Activated CD4-positive, alpha-beta T cell treated with anti-CD3 and anti-CD28 coated beads, Interleukin-2, amount 50 U/mL, for 1 hour (primary cell): ENCODE data around the gene GPR25.
"Not testable (repeated sequence)": the region's sequence is repeated elsewhere in the genome, so short reads cannot be mapped to it uniquely, and the experiment has no call there.

ENCODE experiments used
- DNase-seq: peaks from one replicate; pipeline ENCODE4 v3.0.0-alpha.2; 2020

GPR25 gene

GRCh38 chr1:200895801-200896530, 23.2 kb downstream of the GPR25 start:
- no peak for DNase-seq

GRCh38 chr1:200896531-200897196, 23.9 kb downstream of the GPR25 start:
- DNase-seq = no peak

- no peak for DNase-seq
These were observed 24.5 kb downstream of the GPR25 start for GRCh38 chr1:200897259-200897658.

- DNase-seq = no peak
These were observed 26.2 kb downstream of the GPR25 start for GRCh38 chr1:200899015-200899386.

GRCh38 chr1:200899451-200899915, 26.7 kb downstream of the GPR25 start:
- no peak for DNase-seq

GRCh38 chr1:200899954-200900867, 27.4 kb downstream of the GPR25 start:
- no peak for DNase-seq

- DNase-seq = no peak
These were observed 28.1 kb downstream of the GPR25 start for GRCh38 chr1:200900877-200901276.

GRCh38 chr1:200901350-200901749, 28.6 kb downstream of the GPR25 start:
- no peak for DNase-seq

- DNase-seq = no peak
These were observed 29.1 kb downstream of the GPR25 start for GRCh38 chr1:200901796-200902444.

GRCh38 chr1:200903793-200904192, 31.0 kb downstream of the GPR25 start:
- DNase-seq = no peak

GRCh38 chr1:200904772-200905171, 32.0 kb downstream of the GPR25 start:
- DNase-seq = no peak

- no peak for DNase-seq
These were observed 32.8 kb downstream of the GPR25 start for GRCh38 chr1:200905411-200906052.

- no peak for DNase-seq
These were observed 33.7 kb downstream of the GPR25 start for GRCh38 chr1:200906491-200906890.

- DNase-seq = no peak
These were observed 34.9 kb downstream of the GPR25 start for GRCh38 chr1:200907611-200908097.

GRCh38 chr1:200908191-200908868, 35.5 kb downstream of the GPR25 start:
- DNase-seq = no peak

- DNase-seq = no peak
These were observed 36.3 kb downstream of the GPR25 start for GRCh38 chr1:200909071-200909470.

- no peak for DNase-seq
These were observed 37.0 kb downstream of the GPR25 start for GRCh38 chr1:200909757-200910239.

GRCh38 chr1:200911361-200911760, 38.6 kb downstream of the GPR25 start:
- DNase-seq = no peak

GRCh38 chr1:200911936-200912335, 39.2 kb downstream of the GPR25 start:
- DNase-seq = not testable (repeated sequence)

- DNase-seq = no peak
These were observed 40.1 kb downstream of the GPR25 start for GRCh38 chr1:200912737-200913407.

GRCh38 chr1:200916152-200916551, 43.4 kb downstream of the GPR25 start:
- no peak for DNase-seq
